K562 (cell line): ENCODE data around the gene ARMC2. TPM values are rescaled to one million over a fixed set of nuclear protein-coding genes. Genes with fewer than 3 reads are reported as not detected.

Source experiments
- ATAC-seq: fragments of 200-7000 bp; cut with Tn5 transposase; 3 replicates; pipeline ENCODE4 v1.9.1; 2020; ENCODE audit warnings: moderate library complexity
- BruUV-seq: library from RNA; stranded (reverse); fragments of 400-500 nt; replicated peaks from 2 replicates; lab custom pipeline; 2021; lab: Mats Ljungman, UMichigan
- CTCF ChIA-PET: fragments of 300-600 bp; formaldehyde crosslinking; extraction: SDS; loops from one replicate; lab custom pipeline; 2021; ENCODE audit warnings: low intra/inter-chr PET ratio; lab: Yijun Ruan, JAX
- POLR2A ChIA-PET: fragments of 300-600, 350-650 bp; sonication (Branson Sonifier 250); formaldehyde crosslinking; extraction: SDS; loops from one replicate; lab custom pipeline; 2021; ENCODE audit warnings: antibody characterized with exemption, inconsistent platforms; lab: Yijun Ruan, JAX
- DNase-seq, 4 experiments: peaks; one replicate each; pipeline versions ENCODE4 v3.0.0 to v3.0.0-alpha.2; 2011 to 2018; ENCODE audit warnings: low spot score in 3 of 4, mixed read lengths in 3 of 4; ENCODE audit errors: extremely low read depth in 1 of 4
- FAIRE-seq: peaks from 2 replicates; lab custom pipeline; 2011; peaks lifted over from hg19 to GRCh38; lab: Jason Lieb, UNC
- H2AFZ ChIP-seq: 2 replicates; pipeline ENCODE4 v1.6.0; 2011; ENCODE audit warnings: low read depth, low read length, control low read depth, inconsistent platforms
- H3K27ac ChIP-seq: fragments of 200-600 bp; 3 replicates; pipeline ENCODE4 v1.8.0; 2011; ENCODE audit warnings: low read depth, mild to moderate bottlenecking, control low read depth, inconsistent platforms, low read length, moderate library complexity, mixed read lengths; ENCODE audit errors: extremely low read depth
- H3K27me3 ChIP-seq, 2 experiments: fragments of 300-600 bp in 1 of 2; 2 replicates in 1 of 2; 3 replicates in 1 of 2; pipeline versions ENCODE4 v1.6.0 to v1.8.0; 2011; ENCODE audit warnings: inconsistent platforms in 2 of 2, low read length in 2 of 2, mild to moderate bottlenecking in 1 of 2, mixed read lengths in 1 of 2, moderate library complexity in 1 of 2; ENCODE audit not compliant: control insufficient read depth in 2 of 2, insufficient read depth in 2 of 2
- H3K36me3 ChIP-seq: fragments of 300-600 bp; 3 replicates; pipeline ENCODE4 v1.8.0; 2011; ENCODE audit warnings: mild to moderate bottlenecking, low read length, inconsistent platforms; ENCODE audit not compliant: control insufficient read depth, insufficient read depth
- H3K4me1 ChIP-seq, 2 experiments: fragments of 200-600 bp in 1 of 2; replicated peaks in 1 of 2; 2 replicates in 1 of 2; 3 replicates in 1 of 2; pipeline versions ENCODE4 v1.5.1 to v1.8.0; 2011; ENCODE audit warnings: inconsistent platforms in 2 of 2, low read length in 2 of 2, mild to moderate bottlenecking in 1 of 2, mixed read lengths in 1 of 2, moderate library complexity in 1 of 2; ENCODE audit not compliant: control insufficient read depth in 2 of 2, insufficient read depth in 2 of 2
- H3K4me2 ChIP-seq: 2 replicates; pipeline ENCODE4 v1.6.1; 2011; ENCODE audit warnings: low read length, control low read depth, inconsistent platforms, mixed read lengths; ENCODE audit not compliant: insufficient read depth
- H3K4me3 ChIP-seq: fragments of 200-600 bp; sonication (generic), shearing (Covaris generic); 2 replicates; pipeline ENCODE4 v1.5.1; 2016; ENCODE audit warnings: control low read depth, inconsistent platforms
- H3K79me2 ChIP-seq: fragments of 200-600 bp; 3 replicates; pipeline ENCODE4 v1.8.0; 2011; ENCODE audit warnings: low read length, inconsistent platforms; ENCODE audit not compliant: control insufficient read depth, insufficient read depth
- H3K9ac ChIP-seq, 2 experiments: 2 replicates each; pipeline versions ENCODE4 v1.6.0 to v1.6.1; 2011; ENCODE audit warnings: low read depth in 2 of 2, low read length in 2 of 2, control low read depth in 1 of 2, inconsistent platforms in 1 of 2, mild to moderate bottlenecking in 1 of 2, mixed read lengths in 1 of 2; ENCODE audit not compliant: insufficient read depth in 1 of 2
- H3K9me1 ChIP-seq: one replicate; pipeline ENCODE4 v1.6.0; 2011; ENCODE audit warnings: inconsistent platforms, mild to moderate bottlenecking, low read length, moderate library complexity; ENCODE audit not compliant: control insufficient read depth, insufficient read depth
- H3K9me3 ChIP-seq: replicated peaks from 2 replicates; pipeline ENCODE4 v1.5.1; 2011; ENCODE audit warnings: low read depth, low read length, inconsistent platforms; ENCODE audit not compliant: control insufficient read depth, insufficient read depth
- H4K20me1 ChIP-seq: replicated peaks from 2 replicates; pipeline ENCODE4 v1.6.1; 2011; ENCODE audit warnings: low read length, inconsistent platforms, mixed read lengths; ENCODE audit not compliant: control insufficient read depth, insufficient read depth
- ELF2 ChIP-seq: fragments of 250-450 bp; sonication (Bioruptor Pico); IDR thresholded peaks from 2 replicates; pipeline ENCODE4 v1.5.0; 2021; ENCODE audit warnings: mild to moderate bottlenecking
- GABPA ChIP-seq: fragments of 200-800 bp; sonication (Bioruptor generic); conservative IDR thresholded peaks from 2 replicates; pipeline ENCODE4 v1.6.1; 2016; ENCODE audit warnings: low read depth, missing genetic modification characterization, missing compliant biosample characterization
- HEY1 ChIP-seq: fragments of 250-450 bp; sonication (Bioruptor Pico); IDR thresholded peaks from 2 replicates; pipeline ENCODE4 v1.5.0; 2020; ENCODE audit warnings: mild to moderate bottlenecking, moderate library complexity, borderline replicate concordance
- HNRNPL ChIP-seq: fragments of 200-400 bp; formaldehyde crosslinking; IDR thresholded peaks from 2 replicates; pipeline ENCODE4 v1.6.1; 2017; ENCODE audit warnings: low read depth, mild to moderate bottlenecking, low read length
- KHSRP ChIP-seq: fragments of 450-650 bp; IDR thresholded peaks from 2 replicates; pipeline ENCODE4 v1.6.1; 2017
- NCOA6 ChIP-seq: fragments of 450-650 bp; IDR thresholded peaks from 2 replicates; pipeline ENCODE4 v1.6.1; 2017; ENCODE audit warnings: mild to moderate bottlenecking
- NR1H2 ChIP-seq: sonication (generic); formaldehyde crosslinking; IDR thresholded peaks from 2 replicates; pipeline ENCODE4 v1.4.0; 2020; ENCODE audit warnings: mild to moderate bottlenecking, missing genetic modification reagents
- PHF8 ChIP-seq: fragments of 200-600 bp; sonication (generic); IDR thresholded peaks from 2 replicates; pipeline ENCODE4 v1.6.1; 2012; ENCODE audit warnings: mixed run types, mild to moderate bottlenecking, inconsistent platforms, low read length, moderate library complexity, borderline replicate concordance
- SIX5 ChIP-seq, 2 experiments: IDR thresholded peaks; 2 replicates each; pipeline ENCODE4 v1.6.1; 2011; ENCODE audit warnings: low read length in 2 of 2, borderline replicate concordance in 1 of 2, low read depth in 1 of 2, mild to moderate bottlenecking in 1 of 2, moderate library complexity in 1 of 2; ENCODE audit not compliant: insufficient read depth in 1 of 2
- TBL1XR1 ChIP-seq, 2 experiments: IDR thresholded peaks; 2 replicates each; pipeline ENCODE4 v1.6.1; 2012; ENCODE audit warnings: improper control_type of control experiment in 2 of 2, low read length in 2 of 2, mild to moderate bottlenecking in 1 of 2
- TCF7 ChIP-seq: sonication (generic); IDR thresholded peaks from 2 replicates; pipeline ENCODE4 v1.6.1; 2016; ENCODE audit warnings: antibody characterized with exemption, borderline replicate concordance
- ZEB2 ChIP-seq: fragments of 450-650 bp; IDR thresholded peaks from 2 replicates; pipeline ENCODE4 v1.6.1; 2016
- ZNF347 ChIP-seq: fragments of 450-650 bp; formaldehyde crosslinking; IDR thresholded peaks from 2 replicates; pipeline ENCODE4 v1.4.0; 2020; ENCODE audit warnings: low read depth, mild to moderate bottlenecking, moderate library complexity
- ZNF444 ChIP-seq: fragments of 250-450 bp; sonication (Bioruptor Pico); IDR thresholded peaks from 2 replicates; pipeline ENCODE4 v1.4.0; 2020; ENCODE audit warnings: mild to moderate bottlenecking, moderate library complexity
- WGBS: fragments of 100-300 bp; shearing (Covaris generic); methylation state at CpG from one replicate; pipeline ENCODE4 v1.1.6; 2016; ENCODE audit warnings: low coverage, mixed read lengths; ENCODE audit not compliant: insufficient coverage; ENCODE audit errors: missing lambda C conversion rate; 5-methylcytosine and 5-hydroxymethylcytosine counted together
- in situ Hi-C: fragments of 300-500 bp; cut with MboI; formaldehyde crosslinking; loops from 4 replicates; pipeline ENCODE4 v1.15.0; 2018; ENCODE audit warnings: inconsistent platforms, mixed read lengths
- intact Hi-C: fragments of 100-400 bp; cut with micrococcal nuclease; formaldehyde crosslinking; loops from 2 replicates; pipeline ENCODE4 v1.14.2; 2022
- polyA plus RNA-seq, 8 experiments: library from polyadenylated mRNA; depleted of rRNA in 4 of 8; stranded (reverse) in 5 of 8; unstranded in 3 of 8; fragments of >200 nt; fragmentation: Nextera tagmentation in 2 of 8; fragmentation: Illumina TruSeq in 1 of 8; extraction: Ambion mirVana in 2 of 8; extraction: Trizol in 1 of 8; gene quantifications; 2 replicates each; pipeline versions ENCODE4 v1.2.1 to v1.2.3, GENCODE V29; 2011 to 2014; ENCODE audit warnings: inconsistent platforms in 1 of 8, missing spikeins in 1 of 8
- total RNA-seq, 7 experiments: library from RNA; depleted of rRNA in 6 of 7; stranded (reverse); fragments of >200 nt in 6 of 7; fragmentation: Illumina TruSeq in 2 of 7; extraction: Trizol in 2 of 7; gene quantifications; 2 replicates each; pipeline versions ENCODE4 v1.2.1 to v1.2.3, GENCODE V29; 2011 to 2021; ENCODE audit warnings: low replicate concordance in 1 of 7
- TF ChIP-seq, protein P1 (sequence below): fragments of 450-650 bp; IDR thresholded peaks from 2 replicates; pipeline ENCODE4 v1.6.1; 2016; ENCODE audit warnings: antibody characterized with exemption
- TF ChIP-seq, protein P2 (sequence below): fragments of 250-450 bp; sonication (Bioruptor Pico); IDR thresholded peaks from 2 replicates; pipeline ENCODE4 v1.8.0; 2021; ENCODE audit warnings: borderline replicate concordance, mild to moderate bottlenecking, moderate library complexity; ENCODE audit not compliant: poor library complexity, severe bottlenecking
- TF ChIP-seq, protein P3 (sequence below): fragments of 200-800 bp; sonication (Bioruptor generic); IDR thresholded peaks from 2 replicates; pipeline ENCODE4 v1.6.1; 2017; ENCODE audit warnings: missing genetic modification characterization, missing compliant biosample characterization

The ARMC2 gene
- total and polyA plus RNA-seq, 9 of the 15 experiments (the other 6 are each of a cell fraction or from before 2014, with no cell fraction given) = 0.14 to 3.0 (median 0.82) TPM

DNA sequence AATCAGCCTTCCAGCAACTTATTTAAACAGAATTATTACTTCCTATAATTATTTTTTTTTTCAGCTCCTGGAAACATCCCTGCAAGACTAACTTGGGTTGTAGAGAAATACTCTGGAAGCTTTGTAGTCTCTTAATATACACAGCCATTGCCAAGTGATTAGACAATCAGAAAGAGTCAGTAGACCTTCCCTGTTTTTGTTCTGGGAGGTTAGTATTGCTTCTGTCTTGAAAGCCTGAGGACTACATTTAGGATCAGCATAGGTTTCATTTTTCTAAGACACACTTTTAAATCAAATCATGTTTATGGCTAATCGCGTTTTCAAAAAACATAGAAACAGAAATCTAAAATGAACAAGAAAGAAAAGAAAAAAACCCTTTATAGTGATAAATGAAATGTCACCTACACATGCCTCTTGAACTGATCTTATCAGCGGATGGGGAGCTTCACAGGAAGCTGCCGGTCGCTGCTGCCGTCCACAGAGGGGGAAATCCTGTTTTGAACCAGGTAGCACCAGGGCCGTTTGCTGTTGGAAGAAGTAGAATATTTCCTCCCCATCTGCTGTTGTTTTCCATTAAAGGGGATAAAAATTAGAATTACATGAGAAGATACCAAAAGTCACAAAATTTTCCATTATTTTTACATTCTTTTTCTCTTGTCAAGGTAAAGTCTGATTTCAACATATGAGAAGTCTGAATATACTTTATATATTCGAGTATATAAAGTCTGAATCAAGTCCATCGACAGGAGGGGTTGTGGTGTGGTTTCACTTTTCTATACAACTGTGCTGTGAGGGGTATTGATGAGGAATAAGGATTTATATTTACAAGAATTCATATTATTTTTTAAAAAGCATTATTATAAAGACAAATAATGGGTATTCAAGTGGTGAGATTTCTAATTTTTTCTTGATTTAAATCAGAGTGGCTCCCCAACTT is 94.6 kb downstream of the ARMC2 start:
- no peaks in the 10 kb centered on the region; a peak in 1 of 5 replicates for H3K4me1 ChIP-seq
- H3K9me3 ChIP-seq = no peaks in the 10 kb centered on the region
- ATAC-seq (peak; percentile 49; the same call in 1 of the 3 replicates), FAIRE-seq (no peak), DNase-seq (peak in 2 of 4 experiments; percentile 32 to 38)
- 0% methylated on average over 9 of the region's 9 CpGs for WGBS
- no peaks in the 10 kb centered on the region for H3K9me1 ChIP-seq
- no peaks in the 10 kb centered on the region for H3K79me2 ChIP-seq
- H3K4me2 ChIP-seq = no peak overlapping the region
- POLR2A ChIA-PET = interaction anchor here (0.7 to 1.4 kb wide), 2 partner anchors 16 to 17 kb away, joined by 3 read pairs; no protein-coding TSS in a partner anchor
- in situ Hi-C loops (no loop called here), intact Hi-C loops (no loop called here)
- H2AFZ ChIP-seq = peak overlapping the region; percentile 23; the same call in 1 of the 2 replicates
- H3K4me3 ChIP-seq = no peak overlapping the region
- H3K9ac ChIP-seq = no peak overlapping the region
- no peaks in the 10 kb centered on the region for H3K36me3 ChIP-seq
- CTCF ChIA-PET = no interaction called here
- H4K20me1 ChIP-seq = no peaks in the 10 kb centered on the region
- H3K27me3 ChIP-seq = peaks cover 18 to 32% of the 10 kb centered on the region in 2 experiments; a peak in 4 of 5 replicates
- H3K27ac ChIP-seq = no peak overlapping the region
- BruUV-seq = no TSS peak
- TF ChIP-seq ZEB2 (peak; percentile 47; the same call in 1 of the 2 replicates), NR1H2 (CRISPR knock-in tag) (no peak), SIX5 (IDR thresholded peaks at IDR 0.05; ENCODE audit: borderline replicate concordance in 1 of 2, insufficient read depth in 1 of 2, low read depth in 1 of 2, low read length in 2 of 2) (no peak), NCOA6 (no peak), ZNF444 (no peak), GABPA (tag) (peak; percentile 60), PHF8 (no peak), TCF7 (no peak), ELF2 (no peak), KHSRP (no peak), HEY1 (CRISPR knock-in tag) (no peak), TBL1XR1 (IDR thresholded peaks at IDR 0.05; ENCODE audit: low read length in 2 of 2) (no peak), HNRNPL (no peak), ZNF347 (CRISPR knock-in tag) (no peak)
- TF ChIP-seq, protein P1, sequence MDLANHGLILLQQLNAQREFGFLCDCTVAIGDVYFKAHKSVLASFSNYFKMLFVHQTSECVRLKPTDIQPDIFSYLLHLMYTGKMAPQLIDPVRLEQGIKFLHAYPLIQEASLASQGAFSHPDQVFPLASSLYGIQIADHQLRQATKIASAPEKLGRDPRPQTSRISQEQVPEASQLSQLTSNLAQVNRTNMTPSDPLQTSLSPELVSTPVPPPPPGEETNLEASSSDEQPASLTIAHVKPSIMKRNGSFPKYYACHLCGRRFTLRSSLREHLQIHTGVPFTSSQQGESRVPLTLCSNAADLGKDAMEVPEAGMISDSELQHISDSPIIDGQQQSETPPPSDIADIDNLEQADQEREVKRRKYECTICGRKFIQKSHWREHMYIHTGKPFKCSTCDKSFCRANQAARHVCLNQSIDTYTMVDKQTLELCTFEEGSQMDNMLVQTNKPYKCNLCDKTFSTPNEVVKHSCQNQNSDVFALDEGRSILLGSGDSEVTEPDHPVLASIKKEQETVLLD = no peak
- TF ChIP-seq, protein P2, sequence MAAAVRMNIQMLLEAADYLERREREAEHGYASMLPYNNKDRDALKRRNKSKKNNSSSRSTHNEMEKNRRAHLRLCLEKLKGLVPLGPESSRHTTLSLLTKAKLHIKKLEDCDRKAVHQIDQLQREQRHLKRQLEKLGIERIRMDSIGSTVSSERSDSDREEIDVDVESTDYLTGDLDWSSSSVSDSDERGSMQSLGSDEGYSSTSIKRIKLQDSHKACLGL (CRISPR knock-in tag) = no peak
- TF ChIP-seq, protein P3, sequence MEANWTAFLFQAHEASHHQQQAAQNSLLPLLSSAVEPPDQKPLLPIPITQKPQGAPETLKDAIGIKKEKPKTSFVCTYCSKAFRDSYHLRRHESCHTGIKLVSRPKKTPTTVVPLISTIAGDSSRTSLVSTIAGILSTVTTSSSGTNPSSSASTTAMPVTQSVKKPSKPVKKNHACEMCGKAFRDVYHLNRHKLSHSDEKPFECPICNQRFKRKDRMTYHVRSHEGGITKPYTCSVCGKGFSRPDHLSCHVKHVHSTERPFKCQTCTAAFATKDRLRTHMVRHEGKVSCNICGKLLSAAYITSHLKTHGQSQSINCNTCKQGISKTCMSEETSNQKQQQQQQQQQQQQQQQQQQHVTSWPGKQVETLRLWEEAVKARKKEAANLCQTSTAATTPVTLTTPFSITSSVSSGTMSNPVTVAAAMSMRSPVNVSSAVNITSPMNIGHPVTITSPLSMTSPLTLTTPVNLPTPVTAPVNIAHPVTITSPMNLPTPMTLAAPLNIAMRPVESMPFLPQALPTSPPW = no peak
